Ascending aorta (tissue), 2 donors: ENCODE results near the gene SND1. TPM values are rescaled to one million over a fixed set of nuclear protein-coding genes. Genes with fewer than 3 reads are reported as not detected.

Experiments
- DNase-seq, 2 donors: peaks; one replicate each; pipeline ENCODE4 v3.0.0-alpha.2; 2019; ENCODE audit warnings: low spot score in 2 of 2
- H3K27ac ChIP-seq, 2 donors: fragments of 200-600 bp; sonication (generic); one replicate each; pipeline ENCODE4 v1.5.1; 2016 to 2017; ENCODE audit warnings: mild to moderate bottlenecking in 1 of 2
- H3K27me3 ChIP-seq: fragments of 200-600 bp; sonication (generic); one replicate; pipeline ENCODE4 v1.5.1; 2017
- H3K36me3 ChIP-seq, 2 donors: fragments of 200-600 bp; sonication (generic); one replicate each; pipeline ENCODE4 v1.5.1; 2016
- H3K4me1 ChIP-seq, 2 donors: fragments of 200-600 bp; sonication (generic); one replicate each; pipeline ENCODE4 v1.5.1; 2016 to 2017; ENCODE audit warnings: mild to moderate bottlenecking in 1 of 2
- H3K4me3 ChIP-seq, 2 donors: fragments of 200-600 bp; sonication (generic); one replicate each; pipeline ENCODE4 v1.5.1; 2016 to 2017; ENCODE audit warnings: mild to moderate bottlenecking in 1 of 2
- H3K9me3 ChIP-seq, 2 donors: fragments of 200-600 bp; sonication (generic); one replicate each; pipeline ENCODE4 v1.5.1; 2016
- CTCF ChIP-seq, 3 experiments: fragments of 200-600 bp in 2 of 3; fragments of 450-650 bp in 1 of 3; sonication (generic) in 2 of 3; IDR thresholded peaks; one replicate each; pipeline ENCODE4 v1.5.1; 2016 to 2019; ENCODE audit warnings: antibody characterized with exemption in 3 of 3, mild to moderate bottlenecking in 1 of 3, moderate library complexity in 1 of 3
- intact Hi-C: fragments of 100-400 bp; cut with DNase I; formaldehyde crosslinking; loops from one replicate; pipeline ENCODE4 v1.15.1; 2023
- total RNA-seq: library from RNA; depleted of rRNA; stranded (reverse); fragments of >200 nt; gene quantifications from one replicate; pipeline ENCODE4 v1.1.0, GENCODE V29; 2016

The SND1 gene
- total RNA-seq, 1 donor from 2014 or later = 93.8 TPM

- no peak for TF ChIP-seq CTCF (IDR thresholded peaks at IDR 0.05)
- intact Hi-C loops = no loop called here
- H3K9me3 ChIP-seq = no peaks in the 10 kb centered on the region
- H3K4me3 ChIP-seq = no peak overlapping the region
- H3K36me3 ChIP-seq = peaks cover 0 to 6% of the 10 kb centered on the region in 2 donors
- no peak for DNase-seq
- no peaks in the 10 kb centered on the region for H3K4me1 ChIP-seq
- H3K27me3 ChIP-seq = no peaks in the 10 kb centered on the region
- no peak overlapping the region for H3K27ac ChIP-seq
Measured at GRCh38 chr7:127854383-127854782, 202.4 kb downstream of the SND1 start.

DNA sequence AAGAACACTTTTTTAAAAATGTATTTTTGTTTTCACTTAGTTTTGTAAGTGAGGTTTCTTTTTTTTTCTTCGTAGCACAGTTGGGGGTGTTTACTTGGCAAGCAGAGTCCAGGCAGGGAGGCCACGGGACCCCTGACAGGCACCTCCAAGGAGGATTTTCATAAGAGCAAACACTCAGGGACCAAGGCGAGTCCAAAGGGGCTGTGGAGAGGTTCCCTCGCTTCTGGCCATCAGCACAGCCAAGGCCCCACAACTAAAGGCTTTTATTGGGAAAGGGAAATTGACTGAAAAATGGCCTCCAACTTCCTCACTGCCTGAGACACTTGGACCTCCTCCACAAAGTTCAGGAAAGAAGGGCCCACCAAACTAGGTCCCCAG is 205.5 kb downstream of the SND1 start:
- Histone ChIP-seq H3K4me3 (no peak overlapping the region), H3K9me3 (no peaks in the 10 kb centered on the region), H3K4me1 (no peaks in the 10 kb centered on the region), H3K27ac (no peak overlapping the region), H3K27me3 (no peaks in the 10 kb centered on the region), H3K36me3 (no peaks in the 10 kb centered on the region)
- DNase-seq = no peak
- no peak for TF ChIP-seq CTCF (IDR thresholded peaks at IDR 0.05)
- intact Hi-C loops = no loop called here

GRCh38 chr7:127858091-127858914 is 206.3 kb downstream of the SND1 start:
- Histone ChIP-seq H3K27me3 (no peaks in the 10 kb centered on the region), H3K36me3 (no peaks in the 10 kb centered on the region), H3K4me1 (no peaks in the 10 kb centered on the region), H3K4me3 (no peak overlapping the region), H3K27ac (no peak overlapping the region), H3K9me3 (no peaks in the 10 kb centered on the region)
- DNase-seq = no peak
- TF ChIP-seq CTCF (IDR thresholded peaks at IDR 0.05) = no peak
- intact Hi-C loops = no loop called here

DNA sequence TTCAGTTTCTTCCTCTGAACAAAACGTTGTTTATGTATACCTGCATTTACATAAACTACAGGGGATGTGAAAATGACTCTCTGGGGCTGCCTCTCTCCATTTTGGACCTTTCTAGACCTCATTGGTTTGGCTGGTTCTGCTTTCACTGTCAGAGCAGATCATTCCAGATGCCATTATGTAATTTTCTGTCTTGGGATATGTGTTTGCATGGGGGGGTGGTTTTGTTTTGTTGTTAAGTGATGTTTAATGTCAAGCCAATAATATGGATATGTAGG is 206.9 kb downstream of the SND1 start:
- DNase-seq = no peak
- H3K4me1 ChIP-seq = no peaks in the 10 kb centered on the region
- no peaks in the 10 kb centered on the region for H3K27me3 ChIP-seq
- H3K36me3 ChIP-seq = no peaks in the 10 kb centered on the region
- H3K9me3 ChIP-seq = no peaks in the 10 kb centered on the region
- TF ChIP-seq CTCF (IDR thresholded peaks at IDR 0.05) = no peak
- intact Hi-C loops = no loop called here
- H3K4me3 ChIP-seq = no peak overlapping the region
- no peak overlapping the region for H3K27ac ChIP-seq

- intact Hi-C loops = no loop called here
- H3K27ac ChIP-seq = no peak overlapping the region
Measured at GRCh38 chr7:127859330-127859729, 207.3 kb downstream of the SND1 start.

More at GRCh38 chr7:127859330-127859729, 207.3 kb downstream of the SND1 start:
- no peaks in the 10 kb centered on the region for H3K27me3 ChIP-seq
- TF ChIP-seq CTCF (IDR thresholded peaks at IDR 0.05) = no peak
- H3K4me3 ChIP-seq = no peak overlapping the region
- no peaks in the 10 kb centered on the region for H3K36me3 ChIP-seq
- no peaks in the 10 kb centered on the region for H3K9me3 ChIP-seq
- no peak for DNase-seq
- no peaks in the 10 kb centered on the region for H3K4me1 ChIP-seq
